ENCODE results near the gene MMP24. TPM values are rescaled to one million over a fixed set of nuclear protein-coding genes. Genes with fewer than 3 reads are reported as not detected.
A peak's percentile ranks its signal among the peaks of the same experiment; 100 is the strongest.

Gene MMP24
- total RNA-seq, 2 donors from 2014 or later, result 0.15 to 0.50 TPM

- H3K4me1 ChIP-seq, result peaks cover 4% of the 10 kb centered on the region
- H3K27ac ChIP-seq, result peak overlapping the region; percentile 81
- H3K9me3 ChIP-seq, result no peaks in the 10 kb centered on the region
- H3K9ac ChIP-seq (ENCODE audit: low read depth in 2 of 2, low read length in 2 of 2), result peak overlapping the region in 1 of 2 donors; percentile 42
- no peak overlapping the region for H3K4me3 ChIP-seq
- TF ChIP-seq CTCF (IDR thresholded peaks at IDR 0.05), result no peak
- H3K27me3 ChIP-seq, result no peaks in the 10 kb centered on the region
- intact Hi-C loops (cut with DNase I), result no loop called here
- H3K36me3 ChIP-seq, result no peaks in the 10 kb centered on the region
- DNase-seq, result no peak
Observed at GRCh38 chr20:35317416-35318210, 91.1 kb downstream of the MMP24 start.

- H3K9me3 ChIP-seq, result no peaks in the 10 kb centered on the region
- H3K27me3 ChIP-seq, result no peaks in the 10 kb centered on the region
- H3K36me3 ChIP-seq, result no peaks in the 10 kb centered on the region
- H3K27ac ChIP-seq, result peak overlapping the region; percentile 81
- no peak for TF ChIP-seq CTCF (IDR thresholded peaks at IDR 0.05)
- DNase-seq, result peak; percentile 86
- peak overlapping the region in 1 of 2 donors; percentile 42 for H3K9ac ChIP-seq (ENCODE audit: low read depth in 2 of 2, low read length in 2 of 2)
- H3K4me1 ChIP-seq, result peaks cover 4% of the 10 kb centered on the region
- H3K4me3 ChIP-seq, result no peak overlapping the region
- intact Hi-C loops (cut with DNase I), result no loop called here
Observed at GRCh38 chr20:35318502-35319157, 92.1 kb downstream of the MMP24 start.

- Histone ChIP-seq H3K36me3 (no peaks in the 10 kb centered on the region), H3K9ac (ENCODE audit: low read depth in 2 of 2, low read length in 2 of 2) (no peak overlapping the region), H3K27ac (peak overlapping the region; percentile 81), H3K4me3 (no peak overlapping the region), H3K9me3 (no peaks in the 10 kb centered on the region), H3K4me1 (peaks cover 4% of the 10 kb centered on the region), H3K27me3 (no peaks in the 10 kb centered on the region)
- no peak for DNase-seq
- intact Hi-C loops (cut with DNase I), result no loop called here
- no peak for TF ChIP-seq CTCF (IDR thresholded peaks at IDR 0.05)
Observed at GRCh38 chr20:35319192-35319870, 92.8 kb downstream of the MMP24 start.

GRCh38 chr20:35319871-35320197 lies 93.3 kb downstream of the MMP24 start:
- H3K36me3 ChIP-seq, result no peaks in the 10 kb centered on the region
- peaks cover 4% of the 10 kb centered on the region for H3K4me1 ChIP-seq
- peak overlapping the region; percentile 81 for H3K27ac ChIP-seq
- intact Hi-C loops (cut with DNase I), result no loop called here
- no peak for TF ChIP-seq CTCF (IDR thresholded peaks at IDR 0.05)
- DNase-seq, result no peak
- H3K27me3 ChIP-seq, result no peaks in the 10 kb centered on the region
- H3K9ac ChIP-seq (ENCODE audit: low read depth in 2 of 2, low read length in 2 of 2), result no peak overlapping the region
- no peak overlapping the region for H3K4me3 ChIP-seq
- H3K9me3 ChIP-seq, result no peaks in the 10 kb centered on the region

- TF ChIP-seq CTCF (IDR thresholded peaks at IDR 0.05), result no peak
- no peak for DNase-seq
- intact Hi-C loops (cut with DNase I), result no loop called here
- no peak overlapping the region for H3K27ac ChIP-seq
- H3K9ac ChIP-seq (ENCODE audit: low read depth in 2 of 2, low read length in 2 of 2), result no peak overlapping the region
- H3K4me1 ChIP-seq, result peaks cover 4% of the 10 kb centered on the region
- no peaks in the 10 kb centered on the region for H3K27me3 ChIP-seq
- no peak overlapping the region for H3K4me3 ChIP-seq
- no peaks in the 10 kb centered on the region for H3K36me3 ChIP-seq
- no peaks in the 10 kb centered on the region for H3K9me3 ChIP-seq
Observed at GRCh38 chr20:35320396-35321126, 94.1 kb downstream of the MMP24 start.
